HEK293 (cell line): ENCODE measurements around the gene GRM4.
A peak's percentile ranks its signal among the peaks of the same experiment; 100 is the strongest.

Experiments
- CTCF ChIA-PET: fragments of 350-600 bp; formaldehyde crosslinking; extraction: SDS; loops from one replicate; lab custom pipeline; 2021; ENCODE audit warnings: antibody characterized with exemption; lab: Yijun Ruan, JAX
- POLR2A ChIA-PET: fragments of 300-600 bp; formaldehyde crosslinking; extraction: SDS; loops from one replicate; lab custom pipeline; 2020; ENCODE audit warnings: antibody characterized with exemption, inconsistent platforms; lab: Yijun Ruan, JAX
- H3K27ac ChIP-seq: fragments of 200-500 bp; sonication (Bioruptor generic); 2 replicates; pipeline ENCODE4 v1.5.1; 2014; ENCODE audit warnings: low read depth, low read length, control low read depth, inconsistent platforms; ENCODE audit errors: extremely low read depth
- H3K36me3 ChIP-seq, 2 experiments: fragments of 200-500 bp in 1 of 2; sonication (Bioruptor generic) in 1 of 2; 1 replicate in 1 of 2; 2 replicates in 1 of 2; pipeline ENCODE4 v1.5.1; 2014 to 2017; ENCODE audit warnings: inconsistent platforms in 2 of 2, low read length in 2 of 2; ENCODE audit not compliant: control insufficient read depth in 2 of 2, insufficient read depth in 1 of 2
- H3K4me1 ChIP-seq: fragments of 200-500 bp; sonication (Bioruptor generic); 2 replicates; pipeline ENCODE4 v1.5.1; 2014; ENCODE audit warnings: mild to moderate bottlenecking, low read length, inconsistent platforms; ENCODE audit not compliant: control insufficient read depth, insufficient read depth
- H3K4me3 ChIP-seq: 2 replicates; pipeline ENCODE4 v1.5.1; 2011; ENCODE audit warnings: low read depth, mild to moderate bottlenecking, control low read depth, low read length, moderate library complexity
- H3K9me3 ChIP-seq: fragments of 200-500 bp; sonication (Bioruptor generic); 2 replicates; pipeline ENCODE4 v1.5.1; 2014; ENCODE audit warnings: low read depth, low read length, inconsistent platforms; ENCODE audit not compliant: control insufficient read depth, insufficient read depth
- INSM2 ChIP-seq: fragments of 450-650 bp; formaldehyde crosslinking; IDR thresholded peaks from 2 replicates; pipeline ENCODE4 v1.5.1; 2016; ENCODE audit warnings: missing biosample characterization, missing genetic modification characterization
- KLF10 ChIP-seq: fragments of 450-650 bp; IDR thresholded peaks from 2 replicates; pipeline ENCODE4 v1.5.1; 2018; ENCODE audit warnings: missing biosample characterization, mild to moderate bottlenecking, missing genetic modification characterization
- KLF17 ChIP-seq: fragments of 450-650 bp; formaldehyde crosslinking; IDR thresholded peaks from 2 replicates; pipeline ENCODE4 v1.5.1; 2016; ENCODE audit warnings: missing biosample characterization, missing genetic modification characterization
- KLF7 ChIP-seq: fragments of 450-650 bp; formaldehyde crosslinking; IDR thresholded peaks from 2 replicates; pipeline ENCODE4 v1.5.1; 2016; ENCODE audit warnings: missing biosample characterization, missing genetic modification characterization, borderline replicate concordance
- SP7 ChIP-seq: fragments of 450-650 bp; formaldehyde crosslinking; IDR thresholded peaks from 2 replicates; pipeline ENCODE4 v1.5.1; 2016; ENCODE audit warnings: missing biosample characterization, missing genetic modification characterization
- ZBTB21 ChIP-seq: fragments of 450-650 bp; formaldehyde crosslinking; IDR thresholded peaks from 2 replicates; pipeline ENCODE4 v1.5.1; 2017; ENCODE audit warnings: missing biosample characterization, missing genetic modification characterization
- ZBTB26 ChIP-seq: fragments of 450-650 bp; formaldehyde crosslinking; optimal IDR thresholded peaks from 2 replicates; pipeline ENCODE3; 2016; ENCODE audit warnings: missing biosample characterization, mild to moderate bottlenecking, missing genetic modification characterization
- ZBTB48 ChIP-seq: fragments of 450-650 bp; formaldehyde crosslinking; IDR thresholded peaks from 2 replicates; pipeline ENCODE4 v1.5.1; 2016; ENCODE audit warnings: missing biosample characterization, missing genetic modification characterization
- ZBTB6 ChIP-seq: fragments of 450-650 bp; formaldehyde crosslinking; IDR thresholded peaks from 2 replicates; pipeline ENCODE4 v1.5.1; 2017; ENCODE audit warnings: missing biosample characterization, missing genetic modification characterization
- ZBTB8A ChIP-seq: fragments of 450-650 bp; formaldehyde crosslinking; IDR thresholded peaks from 2 replicates; pipeline ENCODE4 v1.5.1; 2016; ENCODE audit warnings: missing biosample characterization, missing genetic modification characterization
- ZEB2 ChIP-seq: fragments of 450-650 bp; formaldehyde crosslinking; IDR thresholded peaks from 2 replicates; pipeline ENCODE4 v1.5.1; 2016; ENCODE audit warnings: missing biosample characterization, missing genetic modification characterization
- ZIC2 ChIP-seq: fragments of 450-650 bp; formaldehyde crosslinking; IDR thresholded peaks from 2 replicates; pipeline ENCODE4 v1.5.1; 2016; ENCODE audit warnings: missing biosample characterization, missing genetic modification characterization
- ZNF133 ChIP-seq: fragments of 450-650 bp; formaldehyde crosslinking; IDR thresholded peaks from 2 replicates; pipeline ENCODE4 v1.5.1; 2016; ENCODE audit warnings: missing biosample characterization, missing genetic modification characterization
- ZNF138 ChIP-seq: fragments of 450-650 bp; formaldehyde crosslinking; IDR thresholded peaks from 2 replicates; pipeline ENCODE4 v1.5.1; 2016; ENCODE audit warnings: missing biosample characterization, missing genetic modification characterization, borderline replicate concordance
- ZNF324 ChIP-seq: fragments of 450-650 bp; formaldehyde crosslinking; IDR thresholded peaks from 2 replicates; pipeline ENCODE4 v1.5.1; 2016; ENCODE audit warnings: missing biosample characterization, missing genetic modification characterization
- ZNF416 ChIP-seq: fragments of 450-650 bp; formaldehyde crosslinking; IDR thresholded peaks from 2 replicates; pipeline ENCODE4 v1.5.1; 2016; ENCODE audit warnings: missing biosample characterization, missing genetic modification characterization
- ZNF530 ChIP-seq: fragments of 450-650 bp; formaldehyde crosslinking; IDR thresholded peaks from 2 replicates; pipeline ENCODE4 v1.5.1; 2016; ENCODE audit warnings: low read depth, missing biosample characterization, missing genetic modification characterization
- ZNF623 ChIP-seq: fragments of 450-650 bp; formaldehyde crosslinking; IDR thresholded peaks from 2 replicates; pipeline ENCODE4 v1.5.1; 2016; ENCODE audit warnings: missing biosample characterization, missing genetic modification characterization
- ZXDB ChIP-seq: fragments of 450-650 bp; formaldehyde crosslinking; IDR thresholded peaks from 2 replicates; pipeline ENCODE4 v1.5.1; 2016; ENCODE audit warnings: missing biosample characterization, missing genetic modification characterization

Gene GRM4

GRCh38 chr6:34102696-34103095 is 43.2 kb downstream of the GRM4 start:
- CTCF ChIA-PET, result interaction anchor here (0.6 to 1.5 kb wide), 2 partner anchors 47 to 84 kb away, joined by 3 to 4 read pairs; no protein-coding TSS in a partner anchor
- H3K9me3 ChIP-seq, result no peaks in the 10 kb centered on the region
- POLR2A ChIA-PET, result no interaction called here
- no peaks in the 10 kb centered on the region for H3K4me1 ChIP-seq
- no peak overlapping the region for H3K27ac ChIP-seq
- H3K4me3 ChIP-seq, result no peak overlapping the region
- no peak for TF ChIP-seq ZNF324
- peak; percentile 29; the same call in 1 of the 2 replicates for TF ChIP-seq ZIC2 (tag by site-specific recombination)
- TF ChIP-seq, all 188 proteins: peak for 1
- H3K36me3 ChIP-seq, result no peaks in the 10 kb centered on the region

- Histone ChIP-seq H3K4me3 (no peak overlapping the region), H3K27ac (no peak overlapping the region), H3K9me3 (no peaks in the 10 kb centered on the region), H3K36me3 (no peaks in the 10 kb centered on the region), H3K4me1 (no peaks in the 10 kb centered on the region)
- CTCF ChIA-PET, result interaction anchor here (0.6 to 1.5 kb wide), 3 partner anchors 34 to 84 kb away, joined by 3 to 4 read pairs (median 3); no protein-coding TSS in a partner anchor
- POLR2A ChIA-PET, result no interaction called here
- TF ChIP-seq ZBTB26 (no peak), ZNF623 (peak; percentile 98)
Measured at GRCh38 chr6:34102099-34102656, 43.7 kb downstream of the GRM4 start.

GRCh38 chr6:34100788-34101187 is 45.1 kb downstream of the GRM4 start:
- no peaks in the 10 kb centered on the region for H3K9me3 ChIP-seq
- TF ChIP-seq KLF17 (tag by site-specific recombination) (no peak), ZBTB48 (no peak), ZNF138 (tag by site-specific recombination) (no peak), KLF10 (tag by site-specific recombination) (no peak), ZNF530 (tag by site-specific recombination) (no peak), ZBTB8A (tag by site-specific recombination) (no peak), ZXDB (no peak), ZEB2 (tag by site-specific recombination) (no peak), ZNF133 (tag by site-specific recombination) (no peak), ZNF416 (no peak)
- POLR2A ChIA-PET, result interaction anchor here (0.5 kb wide), 1 partner anchor 398 kb away, joined by 3 read pairs; no protein-coding TSS in a partner anchor
- no peak overlapping the region for H3K4me3 ChIP-seq
- H3K36me3 ChIP-seq, result no peaks in the 10 kb centered on the region
- H3K27ac ChIP-seq, result no peak overlapping the region
- no peaks in the 10 kb centered on the region for H3K4me1 ChIP-seq
- CTCF ChIA-PET, result no interaction called here

- ChIA-PET CTCF (no interaction called here), POLR2A (no interaction called here)
- Histone ChIP-seq H3K36me3 (no peaks in the 10 kb centered on the region), H3K9me3 (no peaks in the 10 kb centered on the region), H3K27ac (no peak overlapping the region), H3K4me1 (no peaks in the 10 kb centered on the region), H3K4me3 (no peak overlapping the region)
- no peak for TF ChIP-seq SP7
- TF ChIP-seq ZIC2 (tag by site-specific recombination), result no peak
- TF ChIP-seq INSM2 (tag by site-specific recombination), result no peak
- TF ChIP-seq ZBTB21 (tag by site-specific recombination), result no peak
- no peak for TF ChIP-seq KLF7 (tag by site-specific recombination)
- no peak for TF ChIP-seq ZBTB6
Measured at GRCh38 chr6:34099878-34100277, 46.0 kb downstream of the GRM4 start.
